HEK293T (cell line): ENCODE measurements around the gene TCHHL1.

Source experiments
- ARNT ChIP-seq: fragments of 450-650 bp; IDR thresholded peaks from 2 replicates; pipeline ENCODE4 v1.6.1; 2017; ENCODE audit warnings: mild to moderate bottlenecking
- BHLHE40 ChIP-seq: fragments of 450-650 bp; IDR thresholded peaks from 2 replicates; pipeline ENCODE4 v1.6.1; 2016; ENCODE audit warnings: mild to moderate bottlenecking, moderate library complexity, borderline replicate concordance
- CTBP1 ChIP-seq: fragments of 450-650 bp; IDR thresholded peaks from 2 replicates; pipeline ENCODE4 v1.6.1; 2016; ENCODE audit warnings: borderline replicate concordance
- ELF4 ChIP-seq: fragments of 450-650 bp; IDR thresholded peaks from 2 replicates; pipeline ENCODE4 v1.6.1; 2017; ENCODE audit warnings: antibody characterized with exemption
- FOXA1 ChIP-seq: fragments of 450-650 bp; IDR thresholded peaks from 2 replicates; pipeline ENCODE4 v1.6.1; 2016; ENCODE audit warnings: mild to moderate bottlenecking
- FOXK2 ChIP-seq: fragments of 450-650 bp; IDR thresholded peaks from 2 replicates; pipeline ENCODE4 v1.6.1; 2016; ENCODE audit warnings: mild to moderate bottlenecking
- HDGF ChIP-seq: fragments of 450-650 bp; IDR thresholded peaks from 2 replicates; pipeline ENCODE4 v1.6.1; 2017; ENCODE audit warnings: antibody characterized with exemption, borderline replicate concordance
- LEF1 ChIP-seq: fragments of 450-650 bp; IDR thresholded peaks from 2 replicates; pipeline ENCODE4 v1.6.1; 2017; ENCODE audit warnings: mild to moderate bottlenecking, borderline replicate concordance
- SP1 ChIP-seq: fragments of 450-650 bp; IDR thresholded peaks from 2 replicates; pipeline ENCODE4 v1.6.1; 2017
- SUZ12 ChIP-seq: fragments of 450-650 bp; IDR thresholded peaks from 2 replicates; pipeline ENCODE4 v1.6.1; 2016; ENCODE audit warnings: mild to moderate bottlenecking
- TARDBP ChIP-seq: fragments of 450-650 bp; IDR thresholded peaks from 2 replicates; pipeline ENCODE4 v1.6.1; 2016
- ZNF384 ChIP-seq: fragments of 450-650 bp; IDR thresholded peaks from 2 replicates; pipeline ENCODE4 v1.6.1; 2016

- no peak for TF ChIP-seq HDGF
- TF ChIP-seq ELF4: no peak
- no peak for TF ChIP-seq ZNF384
- TF ChIP-seq SP1: no peak
- TF ChIP-seq TARDBP: no peak
- TF ChIP-seq LEF1: no peak
- TF ChIP-seq SUZ12: no peak
- TF ChIP-seq CTBP1: no peak
- TF ChIP-seq BHLHE40: no peak
- TF ChIP-seq FOXK2: no peak
- TF ChIP-seq FOXA1: no peak
- TF ChIP-seq ARNT: no peak
Measured at GRCh38 chr1:152042030-152042429, 46.8 kb downstream of the TCHHL1 start.
